A673 (cell line): ENCODE measurements around the gene KCNK5. TPM values are rescaled to one million over a fixed set of nuclear protein-coding genes. Genes with fewer than 3 reads are reported as not detected.

ENCODE experiments used
- BruUV-seq: library from RNA; stranded (reverse); fragments of 400-500 nt; replicated peaks from 2 replicates; lab custom pipeline; 2021; lab: Mats Ljungman, UMichigan
- CTCF ChIA-PET: fragments of 300-600 bp; sonication (Branson Sonifier 250); formaldehyde crosslinking; loops from one replicate; lab custom pipeline; 2022; ENCODE audit warnings: antibody characterized with exemption; lab: Charles Lee
- POLR2A ChIA-PET: fragments of 300-600 bp; sonication (Branson Sonifier 250); formaldehyde crosslinking; loops from one replicate; lab custom pipeline; 2022; ENCODE audit warnings: antibody characterized with exemption; ENCODE audit not compliant: low non-redundant PET; lab: Charles Lee
- DNase-seq: peaks from one replicate; pipeline ENCODE4 v3.0.0-alpha.2; 2015; ENCODE audit warnings: low spot score
- H3K27ac ChIP-seq: fragments of 200-600 bp; sonication (generic); 2 replicates; pipeline ENCODE4 v1.5.1; 2016; ENCODE audit warnings: mixed run types, low read depth, mild to moderate bottlenecking, mixed read lengths, antibody characterized with exemption, low read length; ENCODE audit not compliant: poor library complexity, severe bottlenecking
- H3K27me3 ChIP-seq: fragments of 200-600 bp; sonication (generic); replicated peaks from 2 replicates; pipeline ENCODE4 v1.6.1; 2017; ENCODE audit warnings: mixed run types, low read depth, mild to moderate bottlenecking, mixed read lengths, antibody characterized with exemption, low read length; ENCODE audit not compliant: insufficient read depth, poor library complexity
- H3K36me3 ChIP-seq: fragments of 200-600 bp; sonication (generic); 2 replicates; pipeline ENCODE4 v1.6.1; 2016; ENCODE audit warnings: mixed run types, mild to moderate bottlenecking, mixed read lengths, antibody characterized with exemption, low read length; ENCODE audit not compliant: insufficient read depth, poor library complexity, severe bottlenecking
- H3K4me1 ChIP-seq: fragments of 200-600 bp; sonication (generic); 2 replicates; pipeline ENCODE4 v1.6.1; 2017; ENCODE audit warnings: mixed run types, mild to moderate bottlenecking, mixed read lengths, antibody characterized with exemption, low read length; ENCODE audit not compliant: insufficient read depth, poor library complexity, severe bottlenecking
- H3K4me3 ChIP-seq: fragments of 200-600 bp; sonication (generic); 2 replicates; pipeline ENCODE4 v1.5.1; 2016; ENCODE audit warnings: low read depth, mixed run types, mild to moderate bottlenecking, mixed read lengths, low read length; ENCODE audit not compliant: poor library complexity, severe bottlenecking
- H3K9me3 ChIP-seq: fragments of 200-600 bp; sonication (generic); 2 replicates; pipeline ENCODE4 v1.6.1; 2016; ENCODE audit warnings: mixed run types, low read depth, mild to moderate bottlenecking, mixed read lengths, antibody characterized with exemption, low read length; ENCODE audit not compliant: poor library complexity, severe bottlenecking
- CTCF ChIP-seq: fragments of 300-800, 200-600 bp; sonication (generic); conservative IDR thresholded peaks from 2 replicates; pipeline ENCODE4 v1.5.1; 2017; ENCODE audit warnings: low read depth, mild to moderate bottlenecking, antibody characterized with exemption, low read length, moderate library complexity, mixed read lengths
- EZH2 ChIP-seq: fragments of 200-600 bp; sonication (generic); IDR thresholded peaks from 2 replicates; pipeline ENCODE4 v1.6.1; 2017; ENCODE audit warnings: borderline replicate concordance, low read depth, mild to moderate bottlenecking, mixed read lengths, antibody characterized with exemption, low read length; ENCODE audit not compliant: poor library complexity, severe bottlenecking
- intact Hi-C: fragments of 100-400 bp; cut with micrococcal nuclease; formaldehyde crosslinking; loops from one replicate; pipeline ENCODE4 v1.10.0; 2022; ENCODE audit not compliant: unreplicated experiment
- total RNA-seq: library from RNA; stranded (reverse); gene quantifications from 2 replicates; pipeline ENCODE4 v1.2.3, GENCODE V29; 2021

Gene KCNK5
- total RNA-seq, 1 experiment from 2014 or later: not detected

- TF ChIP-seq EZH2 (no peak), CTCF (no peak)
- peaks cover 27% of the 10 kb centered on the region for H3K27me3 ChIP-seq
- no peak overlapping the region for H3K4me3 ChIP-seq
- ChIA-PET CTCF (no interaction called here), POLR2A (no interaction called here)
- BruUV-seq: no TSS peak
- no peak overlapping the region for H3K27ac ChIP-seq
- no peaks in the 10 kb centered on the region for H3K4me1 ChIP-seq
- intact Hi-C loops: loop anchor here (10.0 kb wide), 1 partner anchor 193 kb away; no protein-coding TSS in a partner anchor
- no peaks in the 10 kb centered on the region for H3K9me3 ChIP-seq
- no peak for DNase-seq
- H3K36me3 ChIP-seq: no peaks in the 10 kb centered on the region
These were observed 61.2 kb downstream of the KCNK5 start for GRCh38 chr6:39167866-39168625.

- Histone ChIP-seq H3K36me3 (no peaks in the 10 kb centered on the region), H3K27ac (no peak overlapping the region), H3K27me3 (peaks cover 27% of the 10 kb centered on the region), H3K4me1 (no peaks in the 10 kb centered on the region), H3K9me3 (no peaks in the 10 kb centered on the region), H3K4me3 (no peak overlapping the region)
- no peak for DNase-seq
- ChIA-PET CTCF (interaction anchor here (2.0 kb wide), 1 partner anchor 136 kb away, joined by 11 read pairs; no protein-coding TSS in a partner anchor), POLR2A (no interaction called here)
- TF ChIP-seq EZH2 (no peak), CTCF (no peak)
- intact Hi-C loops: loop anchor here (10.0 kb wide), 1 partner anchor 193 kb away; no protein-coding TSS in a partner anchor
- no TSS peak for BruUV-seq
These were observed 62.0 kb downstream of the KCNK5 start for GRCh38 chr6:39167321-39167720.

- Histone ChIP-seq H3K9me3 (no peaks in the 10 kb centered on the region), H3K27ac (no peak overlapping the region), H3K27me3 (peaks cover 27% of the 10 kb centered on the region), H3K36me3 (no peaks in the 10 kb centered on the region), H3K4me1 (no peaks in the 10 kb centered on the region), H3K4me3 (no peak overlapping the region)
- no TSS peak for BruUV-seq
- POLR2A ChIA-PET: no interaction called here
- no peak for TF ChIP-seq CTCF
- TF ChIP-seq EZH2: no peak
- CTCF ChIA-PET: interaction anchor here (2.0 kb wide), 1 partner anchor 136 kb away, joined by 11 read pairs; no protein-coding TSS in a partner anchor
- intact Hi-C loops: loop anchor here (1.0 to 10.0 kb wide), 3 partner anchors 136 to 192 kb away; no protein-coding TSS in a partner anchor
- DNase-seq: no peak
These were observed 62.4 kb downstream of the KCNK5 start for GRCh38 chr6:39166912-39167290.
